Osteocyte (in vitro differentiated cells): ENCODE measurements around the gene HMGA1. TPM values are rescaled to one million over a fixed set of nuclear protein-coding genes. Genes with fewer than 3 reads are reported as not detected.

Experiments used
- DNase-seq: peaks from one replicate; pipeline ENCODE4 v3.0.0; 2021; ENCODE audit warnings: mixed read lengths; ENCODE audit not compliant: unreplicated experiment; ENCODE audit errors: extremely low spot score
- H3K27ac Mint-ChIP-seq: one replicate; pipeline ENCODE4 v1.8.0; 2021; ENCODE audit warnings: mild to moderate bottlenecking, mixed read lengths; ENCODE audit not compliant: unreplicated experiment
- H3K27me3 Mint-ChIP-seq: one replicate; pipeline ENCODE4 v1.8.0; 2021; ENCODE audit warnings: mixed read lengths; ENCODE audit not compliant: unreplicated experiment
- H3K36me3 Mint-ChIP-seq: one replicate; pipeline ENCODE4 v1.8.0; 2021; ENCODE audit warnings: mixed read lengths; ENCODE audit not compliant: unreplicated experiment
- H3K4me1 Mint-ChIP-seq: one replicate; pipeline ENCODE4 v1.8.0; 2021; ENCODE audit warnings: mixed read lengths; ENCODE audit not compliant: unreplicated experiment
- H3K4me3 Mint-ChIP-seq: one replicate; pipeline ENCODE4 v1.8.0; 2021; ENCODE audit warnings: mild to moderate bottlenecking, moderate library complexity, mixed read lengths; ENCODE audit not compliant: unreplicated experiment
- H3K9me3 Mint-ChIP-seq: one replicate; pipeline ENCODE4 v1.8.0; 2021; ENCODE audit warnings: mixed read lengths; ENCODE audit not compliant: unreplicated experiment
- CTCF ChIP-seq: fragments of 200-600 bp; sonication (generic); IDR thresholded peaks from 2 replicates; pipeline ENCODE4 v1.5.0; 2021; ENCODE audit warnings: antibody characterized with exemption, mild to moderate bottlenecking, moderate library complexity
- total RNA-seq: library from RNA; stranded (reverse); gene quantifications from 2 replicates; pipeline ENCODE4 v1.2.1, GENCODE V29; 2021

The HMGA1 gene
- total RNA-seq, 1 donor from 2014 or later = 89.0 TPM

- Mint-ChIP-seq H3K9me3 (no peaks in the 10 kb centered on the region), H3K4me3 (no peak overlapping the region), H3K27ac (no peak overlapping the region), H3K4me1 (no peaks in the 10 kb centered on the region), H3K36me3 (no peaks in the 10 kb centered on the region), H3K27me3 (no peaks in the 10 kb centered on the region)
- no peak for TF ChIP-seq CTCF
- DNase-seq = no peak
Measured at GRCh38 chr6:34272013-34272926, 35.6 kb downstream of the HMGA1 start.

GRCh38 chr6:34273242-34273805 is 36.7 kb downstream of the HMGA1 start:
- Mint-ChIP-seq H3K4me3 (no peak overlapping the region), H3K27me3 (no peaks in the 10 kb centered on the region), H3K36me3 (peaks cover 2% of the 10 kb centered on the region), H3K9me3 (no peaks in the 10 kb centered on the region), H3K4me1 (no peaks in the 10 kb centered on the region), H3K27ac (no peak overlapping the region)
- DNase-seq = no peak
- no peak for TF ChIP-seq CTCF

GRCh38 chr6:34274129-34274528 is 37.5 kb downstream of the HMGA1 start:
- H3K27me3 Mint-ChIP-seq = no peaks in the 10 kb centered on the region
- no peaks in the 10 kb centered on the region for H3K4me1 Mint-ChIP-seq
- no peak overlapping the region for H3K4me3 Mint-ChIP-seq
- no peaks in the 10 kb centered on the region for H3K9me3 Mint-ChIP-seq
- DNase-seq = no peak
- no peak for TF ChIP-seq CTCF
- H3K36me3 Mint-ChIP-seq = peaks cover 10% of the 10 kb centered on the region
- peak overlapping the region; percentile 5 for H3K27ac Mint-ChIP-seq

- H3K4me3 Mint-ChIP-seq = no peak overlapping the region
- H3K9me3 Mint-ChIP-seq = no peaks in the 10 kb centered on the region
- no peak for TF ChIP-seq CTCF
- H3K4me1 Mint-ChIP-seq = no peaks in the 10 kb centered on the region
- no peaks in the 10 kb centered on the region for H3K27me3 Mint-ChIP-seq
- H3K36me3 Mint-ChIP-seq = peaks cover 20% of the 10 kb centered on the region
- H3K27ac Mint-ChIP-seq = no peak overlapping the region
- DNase-seq = no peak
Measured at GRCh38 chr6:34275128-34275804, 38.6 kb downstream of the HMGA1 start.

- Mint-ChIP-seq H3K9me3 (no peaks in the 10 kb centered on the region), H3K27me3 (no peaks in the 10 kb centered on the region), H3K4me1 (no peaks in the 10 kb centered on the region), H3K36me3 (peaks cover 27% of the 10 kb centered on the region), H3K4me3 (no peak overlapping the region), H3K27ac (no peak overlapping the region)
- DNase-seq = no peak
- TF ChIP-seq CTCF = no peak
Measured at GRCh38 chr6:34276191-34276590, 39.5 kb downstream of the HMGA1 start.
